ENCODE measurements around the gene ARHGAP44.

The ARHGAP44 gene

DNA sequence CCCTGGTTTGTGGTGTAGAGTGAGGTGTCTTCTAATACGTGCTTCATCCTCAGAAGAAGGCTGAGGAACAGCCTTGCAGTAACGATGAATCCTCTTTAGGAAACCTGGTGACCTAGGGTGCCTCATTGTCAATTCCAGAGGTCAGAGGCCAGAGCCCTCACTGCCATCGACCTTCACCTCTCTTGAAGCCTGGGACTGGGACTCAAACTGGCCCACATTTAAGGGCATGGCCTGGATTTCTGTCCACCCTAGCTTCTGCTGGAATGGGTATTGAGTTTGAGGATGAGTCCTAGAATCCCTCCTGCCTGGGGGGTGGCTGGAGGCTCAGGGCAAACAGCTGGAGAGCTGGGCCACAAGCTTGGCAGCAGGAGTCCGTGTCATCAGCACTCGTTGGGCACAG, 189.9 kb downstream of the ARHGAP44 start:
- H3K4me1 ChIP-seq (ENCODE audit: control insufficient read depth, insufficient read depth, low read length, poor library complexity, severe bottlenecking), result no peaks in the 10 kb centered on the region

GRCh38 chr17:12979826-12980500, 190.7 kb downstream of the ARHGAP44 start:
- 92 to 93% methylated on average over 9 to 10 of the region's 12 CpGs for WGBS, 2 experiments (ENCODE audit: insufficient coverage in 2 of 2)
- H3K27ac ChIP-seq (ENCODE audit: low read depth, low read length, severe bottlenecking), result no peak overlapping the region
- no peaks in the 10 kb centered on the region for H3K4me1 ChIP-seq (ENCODE audit: control insufficient read depth, insufficient read depth, low read length, poor library complexity, severe bottlenecking)
- H3K4me3 ChIP-seq (ENCODE audit: extremely low read depth, insufficient read depth, low read length, poor library complexity, severe bottlenecking), result no peak overlapping the region
- no peaks in the 10 kb centered on the region for H3K9me3 ChIP-seq (ENCODE audit: control insufficient read depth, low read length)
- no peaks in the 10 kb centered on the region for H3K36me3 ChIP-seq (ENCODE audit: control insufficient read depth, insufficient read depth, low read length)

More for the DNA sequence above, 189.9 kb downstream of the ARHGAP44 start:
- Histone ChIP-seq H3K4me3 (ENCODE audit: extremely low read depth, insufficient read depth, low read length, poor library complexity, severe bottlenecking) (no peak overlapping the region), H3K27ac (ENCODE audit: low read depth, low read length, severe bottlenecking) (no peak overlapping the region), H3K9me3 (ENCODE audit: control insufficient read depth, low read length) (no peaks in the 10 kb centered on the region), H3K36me3 (ENCODE audit: control insufficient read depth, insufficient read depth, low read length) (no peaks in the 10 kb centered on the region)
- WGBS, 2 experiments (ENCODE audit: insufficient coverage in 2 of 2), result 95 to 96% methylated on average over 5 of the region's 5 CpGs

- Histone ChIP-seq H3K4me3 (ENCODE audit: extremely low read depth, insufficient read depth, low read length, poor library complexity, severe bottlenecking) (no peak overlapping the region), H3K36me3 (ENCODE audit: control insufficient read depth, insufficient read depth, low read length) (no peaks in the 10 kb centered on the region), H3K9me3 (ENCODE audit: control insufficient read depth, low read length) (no peaks in the 10 kb centered on the region), H3K4me1 (ENCODE audit: control insufficient read depth, insufficient read depth, low read length, poor library complexity, severe bottlenecking) (no peaks in the 10 kb centered on the region), H3K27ac (ENCODE audit: low read depth, low read length, severe bottlenecking) (no peak overlapping the region)
- 97 to 100% methylated on average over 4 to 6 of the region's 6 CpGs for WGBS, 2 experiments (ENCODE audit: insufficient coverage in 2 of 2)
Measured at GRCh38 chr17:12982224-12982623, 192.9 kb downstream of the ARHGAP44 start.

DNA sequence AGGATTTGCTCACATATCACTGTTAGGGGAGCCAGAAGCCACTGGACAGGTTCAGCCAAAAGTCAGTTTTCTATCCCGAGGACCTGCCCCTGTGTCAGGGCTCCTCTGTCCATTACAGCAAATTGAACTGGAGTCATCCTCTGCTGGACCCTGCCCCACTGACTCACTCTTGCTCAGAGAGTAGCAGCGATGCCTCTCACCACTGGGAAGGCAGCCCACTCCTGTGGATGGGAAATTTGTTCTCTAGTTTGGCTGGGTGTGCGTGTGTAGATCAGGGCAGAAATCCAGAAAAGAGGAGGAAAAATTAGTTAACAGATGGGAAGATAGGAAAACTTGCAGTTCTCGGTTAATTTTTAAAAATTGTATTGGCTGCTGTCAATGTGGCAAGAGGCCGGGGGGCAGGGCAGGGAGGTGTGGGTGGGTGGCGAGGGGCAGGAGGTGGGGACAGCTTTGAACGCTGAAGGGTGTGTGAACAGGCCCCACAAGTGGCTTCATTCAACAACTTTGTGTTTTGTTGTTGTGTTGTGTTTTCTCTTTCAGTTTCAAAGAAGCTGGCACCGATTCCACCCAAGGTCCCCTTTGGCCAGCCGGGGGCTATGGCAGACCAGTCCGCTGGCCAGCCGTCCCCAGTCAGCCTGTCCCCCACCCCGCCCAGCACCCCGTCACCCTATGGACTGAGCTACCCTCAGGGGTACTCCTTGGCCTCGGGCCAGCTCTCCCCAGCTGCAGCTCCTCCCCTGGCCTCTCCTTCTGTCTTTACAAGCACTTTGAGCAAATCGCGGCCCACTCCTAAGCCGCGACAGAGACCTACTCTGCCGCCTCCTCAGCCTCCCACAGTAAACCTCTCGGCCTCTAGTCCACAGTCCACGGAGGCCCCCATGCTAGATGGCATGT, 194.9 kb downstream of the ARHGAP44 start:
- Histone ChIP-seq H3K4me1 (ENCODE audit: control insufficient read depth, insufficient read depth, low read length, poor library complexity, severe bottlenecking) (no peaks in the 10 kb centered on the region), H3K4me3 (ENCODE audit: extremely low read depth, insufficient read depth, low read length, poor library complexity, severe bottlenecking) (no peak overlapping the region), H3K27ac (ENCODE audit: low read depth, low read length, severe bottlenecking) (no peak overlapping the region), H3K9me3 (ENCODE audit: control insufficient read depth, low read length) (no peaks in the 10 kb centered on the region), H3K36me3 (ENCODE audit: control insufficient read depth, insufficient read depth, low read length) (no peaks in the 10 kb centered on the region)
- WGBS, 2 experiments (ENCODE audit: insufficient coverage in 2 of 2), result 89 to 91% methylated on average over 16 to 19 of the region's 21 CpGs

DNA sequence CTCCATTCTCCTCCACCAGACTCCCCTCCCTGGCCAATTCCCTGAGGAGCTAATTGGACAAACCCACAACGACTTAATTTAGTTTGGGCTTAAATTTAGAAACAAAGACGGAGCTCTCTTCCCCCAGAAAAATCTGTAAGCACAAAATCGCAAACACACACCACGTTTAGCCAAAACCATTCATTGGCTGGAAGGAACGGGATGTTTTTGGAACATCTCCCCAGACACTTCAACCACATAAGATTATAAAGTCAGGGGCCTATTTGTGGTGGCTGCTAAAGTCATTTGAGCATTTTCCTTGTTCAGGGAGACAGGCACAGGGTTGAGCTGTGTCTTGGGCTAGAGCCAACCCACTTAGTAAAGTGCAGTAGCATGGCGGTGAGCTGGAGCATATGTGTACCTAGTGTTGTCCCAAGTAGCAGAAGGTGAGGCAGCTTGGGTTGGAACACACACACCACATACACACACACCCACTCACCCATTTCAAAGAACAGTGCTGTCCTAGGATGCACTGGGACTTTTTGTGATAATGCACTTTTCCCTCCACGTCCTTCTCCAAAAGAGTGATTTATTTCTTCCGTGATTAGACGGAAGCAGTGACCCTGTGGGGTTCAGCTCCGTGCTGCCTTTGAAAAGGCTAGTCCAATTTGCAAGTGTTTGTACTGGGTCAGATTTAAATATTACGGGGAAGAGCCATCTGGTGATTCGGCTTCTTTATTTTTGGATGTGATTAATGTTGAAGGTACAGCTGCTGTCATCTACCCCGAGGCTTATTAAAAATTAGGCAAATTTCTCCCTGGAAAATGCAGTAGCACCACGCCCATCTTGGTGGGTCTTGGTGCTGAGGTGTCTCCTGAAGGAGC, 196.4 kb downstream of the ARHGAP44 start:
- Histone ChIP-seq H3K4me1 (ENCODE audit: control insufficient read depth, insufficient read depth, low read length, poor library complexity, severe bottlenecking) (no peaks in the 10 kb centered on the region), H3K27ac (ENCODE audit: low read depth, low read length, severe bottlenecking) (no peak overlapping the region), H3K36me3 (ENCODE audit: control insufficient read depth, insufficient read depth, low read length) (peaks cover 9% of the 10 kb centered on the region), H3K4me3 (ENCODE audit: extremely low read depth, insufficient read depth, low read length, poor library complexity, severe bottlenecking) (no peak overlapping the region), H3K9me3 (ENCODE audit: control insufficient read depth, low read length) (no peaks in the 10 kb centered on the region)
- 92 to 95% methylated on average over 8 to 10 of the region's 14 CpGs for WGBS, 2 experiments (ENCODE audit: insufficient coverage in 2 of 2)

DNA sequence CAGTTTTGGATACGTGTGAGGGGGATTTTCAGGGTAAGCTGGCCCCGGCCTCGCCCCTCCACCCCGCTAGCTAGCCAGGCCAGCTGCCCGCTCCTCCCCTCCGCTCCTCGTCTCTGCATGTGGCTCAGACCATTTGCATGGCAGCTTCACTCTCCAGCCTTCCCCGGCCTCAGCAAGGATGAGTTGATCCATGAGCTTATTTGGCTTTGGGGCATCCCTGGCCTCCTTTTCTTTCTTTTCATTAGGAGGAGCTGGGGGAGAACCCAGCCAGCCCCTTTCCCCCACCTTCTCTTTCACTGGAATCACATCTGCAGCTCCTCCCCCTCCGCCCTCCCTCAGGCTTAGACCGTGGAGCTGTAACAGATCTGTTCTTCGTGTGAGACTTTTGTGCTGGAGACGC, 197.8 kb downstream of the ARHGAP44 start:
- WGBS, 2 experiments (ENCODE audit: insufficient coverage in 2 of 2), result 57 to 58% methylated on average over 11 to 12 of the region's 12 CpGs
- Histone ChIP-seq H3K4me1 (ENCODE audit: control insufficient read depth, insufficient read depth, low read length, poor library complexity, severe bottlenecking) (no peaks in the 10 kb centered on the region), H3K27ac (ENCODE audit: low read depth, low read length, severe bottlenecking) (no peak overlapping the region), H3K9me3 (ENCODE audit: control insufficient read depth, low read length) (no peaks in the 10 kb centered on the region), H3K36me3 (ENCODE audit: control insufficient read depth, insufficient read depth, low read length) (peaks cover 23% of the 10 kb centered on the region), H3K4me3 (ENCODE audit: extremely low read depth, insufficient read depth, low read length, poor library complexity, severe bottlenecking) (no peak overlapping the region)

DNA sequence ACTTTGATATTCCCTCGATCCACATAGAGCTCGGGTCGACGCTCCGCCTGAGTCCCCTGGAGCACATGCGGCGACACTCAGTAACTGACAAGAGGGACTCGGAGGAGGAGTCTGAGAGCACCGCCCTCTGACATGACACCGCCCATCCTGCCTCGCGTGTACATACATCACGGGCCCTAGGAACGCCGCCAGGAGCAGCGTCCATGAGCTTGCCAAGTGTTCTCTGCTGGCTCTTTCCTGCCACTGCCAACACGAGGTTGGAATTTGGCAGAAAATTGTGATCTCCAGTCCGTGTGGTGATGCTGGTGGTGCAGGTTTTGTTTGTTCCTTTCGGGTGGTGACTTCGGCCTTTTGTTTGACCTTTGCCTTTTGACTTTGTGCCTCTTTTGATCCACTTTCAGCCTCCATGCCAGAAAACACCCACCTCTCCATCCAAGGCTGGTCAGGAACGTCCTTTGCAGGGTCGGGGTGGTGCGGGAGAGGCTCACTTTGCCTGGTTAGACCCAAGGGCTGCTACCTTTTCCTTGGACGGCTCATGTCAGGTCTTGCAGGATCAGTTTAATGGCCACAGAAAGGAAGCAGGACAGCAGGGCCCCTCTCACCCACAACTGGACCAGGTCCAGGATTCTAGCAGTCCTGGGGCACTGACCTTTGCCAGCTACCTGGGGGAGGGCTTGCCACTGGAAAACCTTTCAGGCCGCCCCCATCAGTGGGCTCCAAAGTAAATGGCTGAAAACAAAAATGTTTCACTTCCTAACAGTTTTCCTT, 200.9 kb downstream of the ARHGAP44 start:
- no peaks in the 10 kb centered on the region for H3K4me1 ChIP-seq (ENCODE audit: control insufficient read depth, insufficient read depth, low read length, poor library complexity, severe bottlenecking)
- no peaks in the 10 kb centered on the region for H3K9me3 ChIP-seq (ENCODE audit: control insufficient read depth, low read length)
- H3K36me3 ChIP-seq (ENCODE audit: control insufficient read depth, insufficient read depth, low read length), result peaks cover 54% of the 10 kb centered on the region
- H3K27ac ChIP-seq (ENCODE audit: low read depth, low read length, severe bottlenecking), result no peak overlapping the region
- no peak overlapping the region for H3K4me3 ChIP-seq (ENCODE audit: extremely low read depth, insufficient read depth, low read length, poor library complexity, severe bottlenecking)
- 93 to 94% methylated on average over 22 to 24 of the region's 25 CpGs for WGBS, 2 experiments (ENCODE audit: insufficient coverage in 2 of 2)

GRCh38 chr17:12990926-12991325, 201.6 kb downstream of the ARHGAP44 start:
- WGBS, 2 experiments (ENCODE audit: insufficient coverage in 2 of 2), result 92 to 95% methylated on average over 8 to 9 of the region's 12 CpGs
- Histone ChIP-seq H3K4me1 (ENCODE audit: control insufficient read depth, insufficient read depth, low read length, poor library complexity, severe bottlenecking) (no peaks in the 10 kb centered on the region), H3K4me3 (ENCODE audit: extremely low read depth, insufficient read depth, low read length, poor library complexity, severe bottlenecking) (no peak overlapping the region), H3K27ac (ENCODE audit: low read depth, low read length, severe bottlenecking) (no peak overlapping the region), H3K36me3 (ENCODE audit: control insufficient read depth, insufficient read depth, low read length) (peaks cover 61% of the 10 kb centered on the region), H3K9me3 (ENCODE audit: control insufficient read depth, low read length) (no peaks in the 10 kb centered on the region)

DNA sequence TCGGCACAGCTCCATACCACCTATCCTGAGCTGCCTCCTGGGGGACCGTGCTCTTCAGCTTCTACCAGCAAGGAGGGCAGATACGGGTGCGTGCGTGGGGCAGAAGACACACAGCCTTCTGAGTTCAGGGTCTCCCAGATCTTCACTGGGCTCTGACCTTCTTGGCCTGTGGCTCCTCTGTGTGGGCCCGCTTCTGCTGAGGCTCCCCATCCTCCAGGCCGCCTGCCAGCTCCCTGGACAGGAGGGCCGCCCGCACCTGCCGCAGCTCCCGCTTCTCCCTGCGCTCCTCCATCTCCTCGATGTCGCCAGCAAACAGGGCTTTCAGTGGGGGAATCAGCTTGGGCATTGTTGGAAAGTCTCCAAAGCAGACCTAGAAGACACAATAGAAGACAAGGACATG, 203.4 kb downstream of the ARHGAP44 start:
- no peak overlapping the region for H3K27ac ChIP-seq (ENCODE audit: low read depth, low read length, severe bottlenecking)
- H3K9me3 ChIP-seq (ENCODE audit: control insufficient read depth, low read length), result no peaks in the 10 kb centered on the region
- H3K4me3 ChIP-seq (ENCODE audit: extremely low read depth, insufficient read depth, low read length, poor library complexity, severe bottlenecking), result no peak overlapping the region
- no peaks in the 10 kb centered on the region for H3K4me1 ChIP-seq (ENCODE audit: control insufficient read depth, insufficient read depth, low read length, poor library complexity, severe bottlenecking)
- 94% methylated on average over 7 to 8 of the region's 14 CpGs for WGBS, 2 experiments (ENCODE audit: insufficient coverage in 2 of 2)
- H3K36me3 ChIP-seq (ENCODE audit: control insufficient read depth, insufficient read depth, low read length), result peaks cover 78% of the 10 kb centered on the region

DNA sequence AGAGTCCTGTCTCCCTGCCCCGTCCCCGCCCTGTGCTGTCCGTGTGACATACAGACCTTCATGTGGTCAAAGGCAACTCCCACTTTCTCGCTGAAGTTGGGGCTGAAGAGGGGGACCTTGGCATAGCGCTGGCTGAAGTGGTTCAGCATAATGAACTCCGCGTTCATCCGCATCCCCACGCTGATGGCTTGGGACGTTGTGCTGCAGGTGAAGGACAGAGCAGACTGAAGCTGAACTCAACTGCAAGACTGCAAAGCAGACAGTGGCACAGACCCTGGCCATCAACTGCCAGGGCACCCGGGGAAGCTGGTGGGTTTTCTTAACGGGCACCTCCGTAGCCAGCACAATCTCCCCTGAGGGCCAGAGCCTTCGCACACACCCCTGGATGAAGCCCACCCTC, 204.3 kb downstream of the ARHGAP44 start:
- Histone ChIP-seq H3K9me3 (ENCODE audit: control insufficient read depth, low read length) (no peaks in the 10 kb centered on the region), H3K36me3 (ENCODE audit: control insufficient read depth, insufficient read depth, low read length) (peaks cover 88% of the 10 kb centered on the region), H3K4me1 (ENCODE audit: control insufficient read depth, insufficient read depth, low read length, poor library complexity, severe bottlenecking) (no peaks in the 10 kb centered on the region), H3K4me3 (ENCODE audit: extremely low read depth, insufficient read depth, low read length, poor library complexity, severe bottlenecking) (no peak overlapping the region), H3K27ac (ENCODE audit: low read depth, low read length, severe bottlenecking) (no peak overlapping the region)
- WGBS, 2 experiments (ENCODE audit: insufficient coverage in 2 of 2), result 92 to 93% methylated on average over 12 to 14 of the region's 14 CpGs
